ENCODE data around the gene LAMC3.

Gene LAMC3

GRCh38 chr9:131082774-131083512 lies 74.0 kb downstream of the LAMC3 start:
- no peak overlapping the region for H3K4me3 ChIP-seq (ENCODE audit: low read depth, low read length)
- DNase-seq (ENCODE audit: low read depth) = no peak
- TF ChIP-seq POLR2A (IDR thresholded peaks at IDR 0.05; ENCODE audit: extremely low read depth, insufficient read length) (no peak), CTCF (IDR thresholded peaks at IDR 0.05; ENCODE audit: low read depth, low read length) (no peak), MAX (IDR thresholded peaks at IDR 0.05; ENCODE audit: low read depth, low read length) (no peak), MYC (IDR thresholded peaks at IDR 0.05; ENCODE audit: low read depth, low read length) (no peak)

- DNase-seq (ENCODE audit: low read depth) = no peak
- TF ChIP-seq MAX (IDR thresholded peaks at IDR 0.05; ENCODE audit: low read depth, low read length) (no peak), MYC (IDR thresholded peaks at IDR 0.05; ENCODE audit: low read depth, low read length) (no peak), POLR2A (IDR thresholded peaks at IDR 0.05; ENCODE audit: extremely low read depth, insufficient read length) (no peak), CTCF (IDR thresholded peaks at IDR 0.05; ENCODE audit: low read depth, low read length) (no peak)
Observed at GRCh38 chr9:131084661-131085369, 75.8 kb downstream of the LAMC3 start.

GRCh38 chr9:131085370-131086122 lies 76.6 kb downstream of the LAMC3 start:
- DNase-seq (ENCODE audit: low read depth) = no peak
- TF ChIP-seq MYC (IDR thresholded peaks at IDR 0.05; ENCODE audit: low read depth, low read length) (no peak), CTCF (IDR thresholded peaks at IDR 0.05; ENCODE audit: low read depth, low read length) (no peak), POLR2A (IDR thresholded peaks at IDR 0.05; ENCODE audit: extremely low read depth, insufficient read length) (no peak), MAX (IDR thresholded peaks at IDR 0.05; ENCODE audit: low read depth, low read length) (no peak)
- no peak overlapping the region for H3K4me3 ChIP-seq (ENCODE audit: low read depth, low read length)

More at GRCh38 chr9:131084661-131085369, 75.8 kb downstream of the LAMC3 start:
- no peak overlapping the region for H3K4me3 ChIP-seq (ENCODE audit: low read depth, low read length)

GRCh38 chr9:131087354-131087893 lies 78.5 kb downstream of the LAMC3 start:
- no peak for TF ChIP-seq MAX (IDR thresholded peaks at IDR 0.05; ENCODE audit: low read depth, low read length)
- TF ChIP-seq POLR2A (IDR thresholded peaks at IDR 0.05; ENCODE audit: extremely low read depth, insufficient read length) = no peak
- TF ChIP-seq MYC (IDR thresholded peaks at IDR 0.05; ENCODE audit: low read depth, low read length) = no peak
- TF ChIP-seq CTCF (IDR thresholded peaks at IDR 0.05; ENCODE audit: low read depth, low read length) = no peak
- H3K4me3 ChIP-seq (ENCODE audit: low read depth, low read length) = no peak overlapping the region
- DNase-seq (ENCODE audit: low read depth) = no peak

- DNase-seq (ENCODE audit: low read depth) = no peak
- TF ChIP-seq MAX (IDR thresholded peaks at IDR 0.05; ENCODE audit: low read depth, low read length) (no peak), CTCF (IDR thresholded peaks at IDR 0.05; ENCODE audit: low read depth, low read length) (no peak), POLR2A (IDR thresholded peaks at IDR 0.05; ENCODE audit: extremely low read depth, insufficient read length) (no peak), MYC (IDR thresholded peaks at IDR 0.05; ENCODE audit: low read depth, low read length) (no peak)
- H3K4me3 ChIP-seq (ENCODE audit: low read depth, low read length) = no peak overlapping the region
Observed at GRCh38 chr9:131090025-131090787, 81.2 kb downstream of the LAMC3 start.
